ENCODE data around the gene BMI1.

DNA sequence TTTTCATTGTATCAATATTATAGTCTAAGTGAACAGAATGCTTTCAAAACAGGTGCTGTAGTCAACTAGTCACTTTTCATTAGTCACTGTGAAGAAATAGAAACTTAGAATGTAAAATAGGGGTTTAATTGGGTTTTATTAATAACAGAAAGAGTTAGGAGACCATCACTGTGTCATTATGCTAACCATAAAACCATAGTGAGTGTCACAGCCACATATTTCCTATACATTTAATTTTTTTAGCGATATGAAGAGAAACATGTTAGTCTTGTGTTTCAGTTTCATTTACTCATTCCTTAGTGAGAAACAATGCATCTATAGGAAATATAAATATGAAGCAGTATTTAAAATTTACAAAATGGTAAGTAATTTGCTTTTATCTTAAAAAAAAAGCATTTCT is 46.6 kb downstream of the BMI1 start:
- TF ChIP-seq, protein P1, sequence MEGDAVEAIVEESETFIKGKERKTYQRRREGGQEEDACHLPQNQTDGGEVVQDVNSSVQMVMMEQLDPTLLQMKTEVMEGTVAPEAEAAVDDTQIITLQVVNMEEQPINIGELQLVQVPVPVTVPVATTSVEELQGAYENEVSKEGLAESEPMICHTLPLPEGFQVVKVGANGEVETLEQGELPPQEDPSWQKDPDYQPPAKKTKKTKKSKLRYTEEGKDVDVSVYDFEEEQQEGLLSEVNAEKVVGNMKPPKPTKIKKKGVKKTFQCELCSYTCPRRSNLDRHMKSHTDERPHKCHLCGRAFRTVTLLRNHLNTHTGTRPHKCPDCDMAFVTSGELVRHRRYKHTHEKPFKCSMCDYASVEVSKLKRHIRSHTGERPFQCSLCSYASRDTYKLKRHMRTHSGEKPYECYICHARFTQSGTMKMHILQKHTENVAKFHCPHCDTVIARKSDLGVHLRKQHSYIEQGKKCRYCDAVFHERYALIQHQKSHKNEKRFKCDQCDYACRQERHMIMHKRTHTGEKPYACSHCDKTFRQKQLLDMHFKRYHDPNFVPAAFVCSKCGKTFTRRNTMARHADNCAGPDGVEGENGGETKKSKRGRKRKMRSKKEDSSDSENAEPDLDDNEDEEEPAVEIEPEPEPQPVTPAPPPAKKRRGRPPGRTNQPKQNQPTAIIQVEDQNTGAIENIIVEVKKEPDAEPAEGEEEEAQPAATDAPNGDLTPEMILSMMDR (conservative IDR thresholded peaks at IDR 0.05; ENCODE audit: low read depth, low read length), result no peak
- TF ChIP-seq EZH2 (IDR thresholded peaks at IDR 0.05; ENCODE audit: borderline replicate concordance, low read depth, low read length, poor library complexity, severe bottlenecking), result no peak

Measured in A673 (cell line).